HEK293 (cell line): Measurements from ENCODE around the gene TMEM91.

Source experiments
- CTCF ChIA-PET: fragments of 350-600 bp; formaldehyde crosslinking; extraction: SDS; loops from one replicate; lab custom pipeline; 2021; ENCODE audit warnings: antibody characterized with exemption; lab: Yijun Ruan, JAX
- POLR2A ChIA-PET: fragments of 300-600 bp; formaldehyde crosslinking; extraction: SDS; loops from one replicate; lab custom pipeline; 2020; ENCODE audit warnings: antibody characterized with exemption, inconsistent platforms; lab: Yijun Ruan, JAX
- H3K27ac ChIP-seq: fragments of 200-500 bp; sonication (Bioruptor generic); 2 replicates; pipeline ENCODE4 v1.5.1; 2014; ENCODE audit warnings: low read depth, low read length, control low read depth, inconsistent platforms; ENCODE audit errors: extremely low read depth
- H3K36me3 ChIP-seq, 2 experiments: fragments of 200-500 bp in 1 of 2; sonication (Bioruptor generic) in 1 of 2; 1 replicate in 1 of 2; 2 replicates in 1 of 2; pipeline ENCODE4 v1.5.1; 2014 to 2017; ENCODE audit warnings: inconsistent platforms in 2 of 2, low read length in 2 of 2; ENCODE audit not compliant: control insufficient read depth in 2 of 2, insufficient read depth in 1 of 2
- H3K4me1 ChIP-seq: fragments of 200-500 bp; sonication (Bioruptor generic); 2 replicates; pipeline ENCODE4 v1.5.1; 2014; ENCODE audit warnings: mild to moderate bottlenecking, low read length, inconsistent platforms; ENCODE audit not compliant: control insufficient read depth, insufficient read depth
- H3K4me3 ChIP-seq: 2 replicates; pipeline ENCODE4 v1.5.1; 2011; ENCODE audit warnings: low read depth, mild to moderate bottlenecking, control low read depth, low read length, moderate library complexity
- H3K9me3 ChIP-seq: fragments of 200-500 bp; sonication (Bioruptor generic); 2 replicates; pipeline ENCODE4 v1.5.1; 2014; ENCODE audit warnings: low read depth, low read length, inconsistent platforms; ENCODE audit not compliant: control insufficient read depth, insufficient read depth
- GLIS2 ChIP-seq: fragments of 450-650 bp; formaldehyde crosslinking; IDR thresholded peaks from 2 replicates; pipeline ENCODE4 v1.5.1; 2016; ENCODE audit warnings: missing biosample characterization, missing genetic modification characterization
- HOXA7 ChIP-seq: sonication (generic); formaldehyde crosslinking; IDR thresholded peaks from 2 replicates; pipeline ENCODE4 v1.8.1; 2022; ENCODE audit warnings: missing genetic modification reagents, borderline replicate concordance
- KLF17 ChIP-seq: fragments of 450-650 bp; formaldehyde crosslinking; IDR thresholded peaks from 2 replicates; pipeline ENCODE4 v1.5.1; 2016; ENCODE audit warnings: missing biosample characterization, missing genetic modification characterization
- KLF7 ChIP-seq: fragments of 450-650 bp; formaldehyde crosslinking; IDR thresholded peaks from 2 replicates; pipeline ENCODE4 v1.5.1; 2016; ENCODE audit warnings: missing biosample characterization, missing genetic modification characterization, borderline replicate concordance
- PATZ1 ChIP-seq: fragments of 450-650 bp; formaldehyde crosslinking; IDR thresholded peaks from 2 replicates; pipeline ENCODE4 v1.5.1; 2016; ENCODE audit warnings: missing biosample characterization, missing genetic modification characterization
- RBAK ChIP-seq: fragments of 450-650 bp; formaldehyde crosslinking; IDR thresholded peaks from 2 replicates; pipeline ENCODE4 v1.5.1; 2016; ENCODE audit warnings: missing biosample characterization, missing genetic modification characterization
- REST ChIP-seq: fragments of 450-650 bp; formaldehyde crosslinking; IDR thresholded peaks from 2 replicates; pipeline ENCODE4 v1.5.1; 2016; ENCODE audit warnings: missing biosample characterization, missing genetic modification characterization
- SP2 ChIP-seq: fragments of 450-650 bp; formaldehyde crosslinking; IDR thresholded peaks from 2 replicates; pipeline ENCODE4 v1.5.1; 2016; ENCODE audit warnings: missing biosample characterization, missing genetic modification characterization
- SP3 ChIP-seq: fragments of 450-650 bp; formaldehyde crosslinking; IDR thresholded peaks from 2 replicates; pipeline ENCODE4 v1.5.1; 2016; ENCODE audit warnings: missing biosample characterization, missing genetic modification characterization
- ZBTB21 ChIP-seq: fragments of 450-650 bp; formaldehyde crosslinking; IDR thresholded peaks from 2 replicates; pipeline ENCODE4 v1.5.1; 2017; ENCODE audit warnings: missing biosample characterization, missing genetic modification characterization
- ZBTB48 ChIP-seq: fragments of 450-650 bp; formaldehyde crosslinking; IDR thresholded peaks from 2 replicates; pipeline ENCODE4 v1.5.1; 2016; ENCODE audit warnings: missing biosample characterization, missing genetic modification characterization
- ZNF112 ChIP-seq: fragments of 450-650 bp; formaldehyde crosslinking; IDR thresholded peaks from 2 replicates; pipeline ENCODE4 v1.5.0; 2017; ENCODE audit warnings: missing biosample characterization, missing genetic modification characterization
- ZNF184 ChIP-seq: fragments of 450-650 bp; IDR thresholded peaks from 2 replicates; pipeline ENCODE4 v1.5.1; 2018; ENCODE audit warnings: missing biosample characterization, mild to moderate bottlenecking, missing genetic modification characterization
- ZNF2 ChIP-seq: fragments of 450-650 bp; formaldehyde crosslinking; IDR thresholded peaks from 2 replicates; pipeline ENCODE4 v1.5.1; 2016; ENCODE audit warnings: missing biosample characterization, missing genetic modification characterization
- ZNF211 ChIP-seq: fragments of 450-650 bp; formaldehyde crosslinking; IDR thresholded peaks from 2 replicates; pipeline ENCODE4 v1.5.1; 2016; ENCODE audit warnings: low read depth, missing biosample characterization, missing genetic modification characterization
- ZNF214 ChIP-seq: fragments of 450-650 bp; formaldehyde crosslinking; IDR thresholded peaks from 2 replicates; pipeline ENCODE4 v1.5.1; 2017; ENCODE audit warnings: missing biosample characterization, mild to moderate bottlenecking, missing genetic modification characterization, borderline replicate concordance
- ZNF24 ChIP-seq: fragments of 450-650 bp; formaldehyde crosslinking; IDR thresholded peaks from 2 replicates; pipeline ENCODE4 v1.5.1; 2016; ENCODE audit warnings: missing biosample characterization, missing genetic modification characterization
- ZNF302 ChIP-seq: fragments of 450-650 bp; formaldehyde crosslinking; IDR thresholded peaks from 2 replicates; pipeline ENCODE4 v1.5.1; 2016; ENCODE audit warnings: missing biosample characterization, missing genetic modification characterization, low read depth
- ZNF416 ChIP-seq: fragments of 450-650 bp; formaldehyde crosslinking; IDR thresholded peaks from 2 replicates; pipeline ENCODE4 v1.5.1; 2016; ENCODE audit warnings: missing biosample characterization, missing genetic modification characterization
- ZNF473 ChIP-seq: fragments of 450-650 bp; formaldehyde crosslinking; IDR thresholded peaks from 2 replicates; pipeline ENCODE4 v1.5.1; 2017; ENCODE audit warnings: missing biosample characterization, missing genetic modification characterization
- ZNF513 ChIP-seq: fragments of 450-650 bp; IDR thresholded peaks from 2 replicates; pipeline ENCODE4 v1.5.1; 2018; ENCODE audit warnings: missing biosample characterization, missing genetic modification characterization
- ZNF549 ChIP-seq: fragments of 450-650 bp; IDR thresholded peaks from 2 replicates; pipeline ENCODE4 v1.5.1; 2018; ENCODE audit warnings: missing biosample characterization, missing genetic modification characterization, mild to moderate bottlenecking, inconsistent platforms, moderate library complexity
- ZNF600 ChIP-seq: fragments of 450-650 bp; formaldehyde crosslinking; IDR thresholded peaks from 2 replicates; pipeline ENCODE4 v1.5.1; 2016; ENCODE audit warnings: missing biosample characterization, missing genetic modification characterization
- ZNF785 ChIP-seq: fragments of 450-650 bp; formaldehyde crosslinking; IDR thresholded peaks from 2 replicates; pipeline ENCODE4 v1.5.1; 2016; ENCODE audit warnings: missing biosample characterization, missing genetic modification characterization
- ZSCAN5A ChIP-seq: fragments of 450-650 bp; formaldehyde crosslinking; IDR thresholded peaks from 2 replicates; pipeline ENCODE4 v1.5.1; 2016; ENCODE audit warnings: missing biosample characterization, missing genetic modification characterization

TMEM91 gene

GRCh38 chr19:41426952-41427646 lies 50.8 kb downstream of the TMEM91 start, which contains the start of gene B3GNT8 (continued):
- TF ChIP-seq ZNF24 (tag by site-specific recombination): no peak
- TF ChIP-seq ZSCAN5A: no peak
- TF ChIP-seq ZNF214 (tag by site-specific recombination): no peak
- no peak for TF ChIP-seq ZNF2 (tag by site-specific recombination)
- peak; percentile 66 for TF ChIP-seq SP3
- no peak for TF ChIP-seq RBAK (tag by site-specific recombination)
- TF ChIP-seq KLF17 (tag by site-specific recombination): 0 out of 2 replicates have a peak, but pooled peaks have one; percentile 5
- no peak for TF ChIP-seq REST
- TF ChIP-seq GLIS2 (tag by site-specific recombination): peak; percentile 62
- TF ChIP-seq ZNF184 (tag by site-specific recombination): no peak
- TF ChIP-seq ZNF112 (tag by site-specific recombination): no peak
- peak; percentile 59 for TF ChIP-seq SP2 (tag by site-specific recombination)
- no peak for TF ChIP-seq ZNF513
- TF ChIP-seq ZBTB48: peak; percentile 91
- no peak for TF ChIP-seq ZNF416
- no peak for TF ChIP-seq ZNF473 (tag by site-specific recombination)
- TF ChIP-seq KLF7 (tag by site-specific recombination): 0 out of 2 replicates have a peak, but pooled peaks have one; percentile 38
- peak; percentile 58 for TF ChIP-seq ZNF600 (tag by site-specific recombination)

- ChIA-PET CTCF (interaction anchor here (0.7 to 4.2 kb wide), 4 partner anchors 12 to 879 kb away, joined by 3 to 21 read pairs (median 7); partner anchors contain the start of gene DMAC2), POLR2A (interaction anchor here (0.9 to 2.1 kb wide), 7 partner anchors 10 to 64 kb away, joined by 3 to 25 read pairs (median 7); partner anchors contain the start of genes B9D2 and DMAC2)
- peak overlapping the region; percentile 41; the same call in 1 of the 2 replicates for H3K27ac ChIP-seq
- TF ChIP-seq HOXA7 (CRISPR knock-in tag) (no peak), ZNF302 (no peak), ZBTB21 (tag by site-specific recombination) (no peak), PATZ1 (tag by site-specific recombination) (no peak; the same call in none of the 2 replicates), ZNF549 (no peak), ZNF211 (tag by site-specific recombination) (no peak), ZNF785 (tag by site-specific recombination) (peak; percentile 66; the same call in 1 of the 2 replicates)
Measured at GRCh38 chr19:41427647-41428480, 51.5 kb downstream of the TMEM91 start.

More at GRCh38 chr19:41427647-41428480, 51.5 kb downstream of the TMEM91 start:
- Histone ChIP-seq H3K36me3 (peaks cover 17 to 46% of the 10 kb centered on the region in 2 experiments; a peak in 2 of 3 replicates), H3K9me3 (no peaks in the 10 kb centered on the region), H3K4me3 (no peak overlapping the region), H3K4me1 (peaks cover 13% of the 10 kb centered on the region)
